HG03432 (cell line): ENCODE measurements around the gene SYT2.
"Not testable (repeated sequence)": the region's sequence is repeated elsewhere in the genome, so short reads cannot be mapped to it uniquely, and the experiment has no call there.

ENCODE experiments used
- ATAC-seq: cut with Tn5 transposase; IDR thresholded peaks from one replicate; pipeline ENCODE4 v1.9.1; 2021; ENCODE audit warnings: mild to moderate bottlenecking, moderate library complexity; ENCODE audit not compliant: unreplicated experiment

Gene SYT2

DNA sequence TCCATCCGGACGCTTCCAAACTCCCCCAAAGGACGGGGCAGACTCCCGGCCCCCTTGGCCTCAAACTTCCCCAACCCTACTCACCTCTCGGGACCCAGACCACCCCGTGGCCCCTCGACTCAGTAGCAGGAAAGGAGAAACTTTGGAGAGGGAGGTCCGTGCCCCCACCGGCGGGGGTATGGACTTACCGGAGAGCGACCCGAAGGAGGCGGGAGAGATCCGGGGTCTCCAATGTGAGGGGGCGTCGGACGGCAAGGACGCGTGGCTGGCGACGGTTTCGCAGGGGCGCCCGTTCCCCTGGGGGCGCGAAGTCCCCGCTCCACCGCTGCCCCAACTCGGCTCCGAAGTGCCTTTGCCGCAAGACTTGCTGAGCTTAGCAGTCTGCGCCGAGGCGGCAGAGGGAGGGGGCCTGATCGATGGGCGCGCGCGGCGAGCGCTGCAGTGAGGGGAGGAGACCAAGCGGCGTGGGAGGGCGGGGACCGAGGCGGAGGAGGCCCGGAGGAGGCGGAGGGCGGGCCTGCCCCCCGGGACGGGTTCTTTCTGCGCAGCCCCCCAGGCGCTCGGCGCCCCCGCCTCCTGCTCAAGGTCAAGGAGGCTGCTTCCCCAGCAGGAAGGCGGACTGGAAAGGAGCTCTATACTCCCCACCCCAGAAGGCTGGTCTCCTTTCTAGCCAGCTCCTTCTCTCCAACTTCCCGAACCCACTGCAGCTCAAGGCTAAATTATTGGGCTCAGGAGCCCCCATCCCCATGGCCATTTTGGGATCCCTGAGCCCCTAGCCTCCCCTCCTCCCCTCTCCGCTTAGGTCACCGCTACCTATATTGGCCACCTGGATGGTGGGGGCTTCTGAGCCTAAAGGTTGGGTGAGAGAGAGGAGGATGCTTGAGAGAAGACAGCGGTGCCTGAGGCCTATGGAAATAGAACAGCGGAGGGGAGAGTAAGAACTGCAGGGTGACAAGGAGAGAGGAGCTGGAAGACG lies at the start of gene SYT2:
TSS of gene SYT2 (minus strand) at position 385 of the 976 bp plus-strand sequence. CDS start 104,682 bp downstream, outside the sequence.
- no peak for ATAC-seq

DNA sequence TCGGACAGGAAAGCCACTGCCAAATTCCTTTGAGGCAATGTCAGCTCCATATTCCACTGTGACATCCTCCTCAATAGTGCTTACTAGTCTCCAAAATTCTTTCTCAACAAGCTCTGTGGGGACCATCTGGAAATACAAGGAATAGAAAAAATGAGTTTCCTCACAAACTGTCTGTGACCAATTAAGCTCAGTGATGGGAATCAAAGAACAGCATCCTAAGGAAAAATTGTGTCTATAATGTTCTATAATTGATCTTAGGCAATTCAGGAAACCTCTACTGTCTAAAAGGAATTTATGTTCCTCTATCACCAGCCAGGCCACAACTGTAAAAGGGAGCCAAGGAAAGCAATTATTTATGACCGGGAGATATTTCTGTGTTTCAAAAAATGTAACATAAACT lies 46.1 kb upstream of the SYT2 start:
- ATAC-seq, result no peak

DNA sequence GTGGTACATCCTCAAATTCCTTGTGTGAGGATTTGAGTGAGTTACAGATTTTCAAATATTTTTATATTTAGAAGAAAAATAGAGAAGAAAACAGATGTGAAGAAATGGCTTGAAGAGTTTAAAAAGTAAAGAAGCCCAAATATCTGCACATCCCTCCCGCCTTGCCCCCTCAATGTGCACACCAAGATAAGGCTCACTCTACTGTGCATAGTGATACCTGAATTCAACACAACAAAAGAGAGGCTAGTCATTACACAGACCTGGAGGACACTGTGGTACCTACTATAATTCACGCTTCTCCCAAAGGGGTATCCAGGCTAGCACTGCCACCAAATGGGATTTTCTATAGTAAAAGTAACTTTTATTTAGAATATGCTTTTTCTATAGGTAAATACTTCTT lies 44.0 kb upstream of the SYT2 start:
- ATAC-seq, result no peak

DNA sequence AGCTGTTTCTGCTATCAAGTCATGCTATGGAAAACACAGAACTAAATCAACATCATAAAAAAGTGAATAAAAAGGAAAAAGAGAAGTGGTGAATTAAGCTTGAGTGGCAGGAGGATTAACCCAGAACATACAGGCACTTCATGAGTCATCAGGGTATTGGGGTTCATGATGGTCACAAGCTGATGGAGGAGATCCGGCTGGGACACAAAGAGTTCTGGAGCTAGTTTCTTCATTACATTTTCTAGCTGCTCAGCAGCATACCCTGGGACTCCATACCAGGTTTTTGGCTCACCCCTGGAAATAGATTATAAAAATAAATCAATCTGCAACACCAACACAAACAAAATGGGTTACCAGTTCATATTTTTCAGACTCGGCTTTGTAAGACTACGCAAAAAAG lies 42.5 kb upstream of the SYT2 start:
- no peak for ATAC-seq

DNA sequence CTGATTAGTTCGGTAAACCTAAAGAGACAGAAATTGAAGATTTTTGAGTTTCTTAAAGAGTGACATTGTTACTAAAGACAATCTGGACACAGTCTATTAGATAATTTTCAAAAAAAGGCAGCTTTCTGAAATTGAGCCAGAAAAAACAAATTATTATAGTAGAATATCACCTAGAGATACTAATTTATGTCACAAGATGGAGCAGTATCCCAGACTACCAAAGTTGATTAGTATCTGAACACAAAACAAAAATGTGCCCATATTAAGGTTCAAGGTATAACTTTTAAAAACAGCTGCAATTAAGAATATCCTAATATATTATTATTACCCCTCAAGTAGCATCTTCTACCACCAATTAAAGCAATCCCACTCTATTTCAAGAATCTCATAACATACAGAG lies 40.5 kb upstream of the SYT2 start:
- ATAC-seq, result no peak

DNA sequence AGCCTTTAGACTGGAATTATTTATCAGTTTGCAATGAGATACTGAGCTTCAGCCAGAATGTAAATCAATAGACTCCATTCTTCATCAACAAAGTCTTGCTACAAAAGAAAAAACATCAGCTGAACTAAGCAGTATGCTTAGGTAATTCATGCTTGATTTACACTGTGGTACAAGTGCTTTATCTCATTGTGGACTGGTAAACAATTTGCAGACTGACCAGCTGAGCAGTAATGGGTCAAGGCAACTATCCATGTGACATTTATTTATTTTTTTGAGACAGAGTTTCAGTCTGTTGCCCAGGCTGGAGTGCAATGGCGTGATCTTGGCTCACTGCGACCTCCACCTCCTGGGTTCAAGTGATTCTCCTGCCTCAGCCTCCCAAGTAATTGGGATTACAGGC lies 39.8 kb upstream of the SYT2 start:
- ATAC-seq, result no peak

DNA sequence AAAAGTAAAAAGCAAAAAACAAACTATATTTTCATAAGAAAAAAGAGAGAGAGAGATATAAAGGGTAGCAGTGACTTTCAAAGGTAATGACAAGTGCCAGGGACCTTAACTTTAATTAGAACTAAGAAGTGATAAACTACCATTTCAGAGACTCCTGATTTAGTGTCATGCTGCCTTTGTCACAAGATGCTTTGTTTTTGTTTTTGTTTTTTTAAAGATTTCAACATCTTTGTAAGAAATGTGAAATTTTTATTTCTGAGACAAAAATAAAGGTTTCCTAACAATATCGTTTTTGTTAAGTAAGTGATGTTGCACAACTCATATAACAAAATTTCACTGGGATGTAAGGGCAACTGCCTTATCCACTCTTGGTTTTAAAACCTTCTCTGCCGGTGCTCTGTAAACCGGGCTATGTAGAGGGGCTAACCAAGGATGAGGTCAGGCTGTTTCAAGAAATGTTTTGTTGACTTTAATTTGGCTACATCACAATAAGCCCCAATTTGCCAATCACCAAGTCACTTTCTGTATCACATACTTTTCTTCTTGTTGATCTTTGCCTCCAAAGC lies 35.2 kb upstream of the SYT2 start:
- ATAC-seq, result no peak

DNA sequence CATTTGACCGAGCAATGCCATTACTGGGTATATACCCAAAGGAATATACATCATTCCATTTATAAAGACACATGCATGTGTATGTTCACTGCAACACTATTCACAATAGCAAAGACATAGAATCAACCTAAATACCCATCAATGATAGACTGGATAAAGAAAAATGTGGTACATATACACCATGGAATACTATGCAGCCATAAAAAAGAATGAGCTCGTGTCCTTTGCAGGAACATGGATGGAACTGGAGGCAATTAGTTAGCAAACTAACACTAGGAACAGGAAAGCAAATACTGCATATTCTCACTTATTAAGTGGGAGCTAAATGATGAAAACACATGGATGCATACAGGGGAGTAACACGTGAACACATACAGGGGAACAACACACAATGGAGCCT lies 34.5 kb upstream of the SYT2 start:
- not testable (repeated sequence) for ATAC-seq

DNA sequence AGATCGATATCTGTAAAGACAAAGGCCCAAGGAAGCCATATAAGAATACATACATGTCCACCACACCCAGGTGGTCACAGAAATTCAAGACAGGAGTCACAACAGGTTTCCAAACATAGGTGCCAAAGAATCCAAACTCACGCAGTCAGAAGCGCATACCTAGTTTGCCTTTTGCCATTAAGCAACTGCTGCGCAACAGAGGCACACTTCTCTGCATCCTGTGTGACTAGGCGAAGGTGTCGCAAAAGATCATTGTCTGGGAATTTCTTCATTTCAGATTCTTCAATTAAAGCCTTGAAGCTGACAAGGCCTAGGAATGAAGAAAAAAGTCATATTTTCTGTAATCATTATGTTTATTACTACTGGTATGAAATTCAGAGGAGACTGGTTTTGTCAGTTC lies 32.2 kb upstream of the SYT2 start:
- ATAC-seq, result no peak

DNA sequence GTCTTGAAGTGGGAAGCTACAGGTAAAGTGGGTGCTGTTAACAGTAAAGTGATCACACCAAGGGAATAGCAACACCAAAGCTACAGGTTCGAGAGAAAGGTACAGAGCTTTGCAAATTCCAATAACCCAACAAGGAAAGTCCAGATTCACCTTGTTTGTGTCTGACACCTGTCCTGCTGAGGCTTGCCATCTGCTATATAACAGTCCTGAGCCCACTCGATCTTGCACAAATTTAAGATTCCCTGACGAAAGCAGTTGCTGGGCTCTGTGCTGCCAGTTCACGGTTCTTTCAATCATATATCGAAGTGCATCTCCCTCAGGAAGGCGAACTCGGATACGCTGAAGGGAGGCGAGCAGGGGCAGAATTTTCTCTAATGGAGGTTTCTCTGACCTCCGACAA lies 23.0 kb upstream of the SYT2 start:
- no peak for ATAC-seq

DNA sequence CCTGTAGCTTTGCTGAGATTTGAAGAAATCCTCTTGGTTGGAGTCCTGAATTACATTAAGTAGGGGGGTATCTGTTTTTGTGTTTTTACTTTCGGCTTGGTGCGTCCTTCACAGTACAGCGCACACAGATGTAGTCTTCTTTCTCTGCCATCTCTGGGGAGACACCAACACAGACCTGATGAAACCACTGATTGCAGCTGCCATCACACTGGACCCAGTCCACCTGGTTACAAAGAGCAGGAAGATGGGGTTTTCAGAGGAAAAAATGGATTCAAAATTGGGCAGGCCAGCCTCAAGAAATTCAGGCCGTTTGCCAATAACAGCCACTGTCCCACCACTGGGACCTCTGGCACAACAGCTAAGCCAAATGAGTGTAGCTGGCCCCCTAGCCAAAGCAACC lies 18.7 kb upstream of the SYT2 start:
- ATAC-seq, result no peak

DNA sequence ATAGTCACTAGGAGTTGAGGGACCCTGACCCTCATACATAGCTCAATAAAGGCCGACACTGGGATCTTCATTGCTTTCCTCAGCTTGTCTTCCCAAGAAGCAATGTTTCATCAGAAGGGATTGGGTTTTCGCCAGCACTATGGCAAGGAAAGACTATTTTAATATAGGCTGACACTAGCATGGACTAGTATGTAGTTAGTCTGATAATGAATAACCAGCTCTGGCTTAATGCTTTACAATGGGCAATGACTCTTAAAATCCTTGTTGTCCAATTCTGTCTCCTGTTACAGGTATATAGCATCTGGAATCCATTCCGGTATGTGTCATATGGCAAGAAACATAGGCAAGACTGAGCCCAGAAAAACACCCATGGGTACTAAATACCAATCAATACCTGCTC lies 15.3 kb upstream of the SYT2 start:
- no peak for ATAC-seq

DNA sequence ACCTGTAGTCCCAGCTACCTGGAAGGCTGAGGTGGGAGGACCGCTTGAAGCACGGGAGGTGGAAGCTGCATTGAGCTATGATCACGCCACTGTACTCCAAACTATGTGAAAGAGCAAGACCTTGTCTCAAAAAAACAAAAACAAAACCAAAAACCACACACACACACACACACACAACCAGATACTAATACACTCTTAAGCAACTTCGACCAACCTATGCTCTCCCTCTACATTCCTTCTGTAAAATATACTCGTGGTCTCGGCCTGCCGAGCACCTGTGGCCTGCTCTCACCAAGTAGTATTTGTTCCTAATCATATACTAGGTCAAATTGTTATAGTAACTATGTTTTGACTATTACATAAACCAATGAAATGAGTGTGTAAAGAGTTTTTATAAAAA lies 13.5 kb upstream of the SYT2 start:
- no peak for ATAC-seq

DNA sequence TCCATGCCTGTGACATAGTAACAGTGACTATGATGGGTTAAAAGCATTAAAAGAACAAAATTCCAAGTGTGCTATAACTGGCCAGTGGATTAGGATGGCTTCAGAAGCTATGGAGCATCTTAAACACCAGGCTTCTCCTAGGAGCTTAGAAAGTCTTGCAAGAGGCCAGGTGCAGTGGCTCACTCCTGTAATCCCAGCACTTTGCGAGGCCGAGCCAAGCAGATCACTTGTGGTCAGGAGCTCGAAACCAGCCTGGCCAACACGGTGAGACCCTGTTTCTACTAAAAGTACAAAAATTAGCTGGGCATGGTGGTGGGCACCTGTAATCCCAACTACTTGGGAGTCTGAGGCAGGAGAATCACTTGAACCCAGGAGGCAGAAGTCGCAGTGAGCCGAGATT lies 12.8 kb upstream of the SYT2 start:
- ATAC-seq, result not testable (repeated sequence)

DNA sequence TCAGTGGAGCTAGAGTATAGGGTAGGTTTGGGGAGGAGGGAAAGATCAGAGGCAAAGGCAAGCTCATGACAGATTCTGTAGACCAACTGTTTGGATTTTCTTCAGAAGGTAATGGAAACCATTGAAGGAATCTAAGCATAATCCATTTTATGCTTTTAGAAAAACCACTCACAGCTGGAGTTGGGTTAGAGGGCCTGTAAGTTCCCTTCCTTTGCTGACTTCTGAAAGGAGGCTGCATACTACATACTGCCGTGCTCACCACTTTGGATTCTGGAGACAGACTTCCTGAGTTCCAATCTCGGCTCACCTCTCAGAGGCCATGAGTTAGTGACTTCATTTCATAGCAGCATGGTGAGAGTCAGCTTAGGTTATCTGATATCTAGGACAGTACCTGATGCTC lies 6.4 kb upstream of the SYT2 start:
- ATAC-seq, result no peak

DNA sequence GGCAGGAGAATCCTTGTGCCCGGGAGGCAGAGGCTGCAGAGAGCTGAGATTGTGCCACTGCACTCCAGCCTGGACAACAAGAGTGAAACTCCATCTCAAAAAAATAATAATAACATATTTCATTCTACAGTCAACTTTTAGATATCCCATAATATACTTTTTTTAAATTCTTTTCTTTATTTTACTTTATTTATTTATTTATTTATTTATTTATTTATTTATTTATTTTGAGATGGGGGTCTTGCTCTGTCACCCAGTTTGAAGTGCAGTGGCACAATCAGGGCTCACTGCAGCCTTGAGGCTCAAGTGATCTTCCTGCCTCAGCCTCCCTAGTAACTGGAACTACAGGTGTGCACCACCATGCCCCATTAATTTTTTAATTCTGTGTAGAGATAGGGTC lies 3.9 kb upstream of the SYT2 start:
- ATAC-seq, result not testable (repeated sequence)

DNA sequence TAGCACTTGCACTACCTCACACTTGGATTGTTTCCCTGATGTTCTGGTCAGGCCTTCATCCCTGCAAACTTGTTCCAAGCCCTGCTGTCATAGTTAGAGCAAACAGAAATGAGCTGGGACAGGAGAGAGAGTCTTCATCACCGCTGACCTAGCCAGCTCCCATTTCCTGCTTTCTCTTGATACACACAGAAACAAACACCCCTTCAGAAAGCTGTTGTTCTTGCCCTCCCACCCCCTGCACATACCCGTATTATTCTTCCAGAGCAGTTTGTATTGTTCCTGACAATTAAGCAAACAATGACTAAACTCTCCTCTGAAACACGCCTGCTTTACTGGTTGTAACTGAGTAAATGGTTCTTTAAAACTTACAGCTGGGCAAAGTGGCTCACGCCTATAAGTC lies 2.9 kb upstream of the SYT2 start:
- no peak for ATAC-seq

DNA sequence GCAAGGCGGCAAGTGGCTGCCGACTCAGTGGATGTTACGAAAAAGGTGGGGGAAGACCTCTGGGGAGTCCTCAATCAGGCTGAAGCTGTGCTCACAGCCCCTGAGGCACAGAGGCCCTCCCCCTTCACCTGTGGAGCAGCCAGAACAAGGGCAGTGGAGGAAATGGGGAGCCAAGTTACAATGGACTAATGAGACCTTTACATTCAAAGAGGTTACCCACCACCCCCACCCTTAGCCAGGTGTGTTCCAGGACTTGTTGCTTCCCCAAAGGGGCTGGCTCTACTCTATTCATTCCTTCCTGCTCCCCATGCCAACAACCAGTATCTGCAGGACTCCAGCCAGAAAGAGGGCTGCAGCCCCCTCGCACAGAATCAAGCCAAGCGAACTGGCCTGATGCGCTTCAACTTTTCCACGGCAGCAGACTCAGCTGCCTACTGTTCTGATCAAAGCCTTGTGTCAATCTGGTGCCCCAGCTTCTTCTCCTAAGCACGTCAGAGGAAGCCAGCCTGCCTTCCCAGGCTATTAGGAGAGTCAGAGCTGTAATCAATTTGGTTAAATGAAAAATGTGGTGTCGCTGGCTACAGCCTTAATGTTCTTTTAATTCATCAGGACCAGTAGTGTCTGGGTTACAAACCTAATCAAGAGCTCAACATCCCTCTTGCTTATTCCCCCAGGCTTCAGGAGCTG lies 1.8 kb upstream of the SYT2 start:
- no peak for ATAC-seq

DNA sequence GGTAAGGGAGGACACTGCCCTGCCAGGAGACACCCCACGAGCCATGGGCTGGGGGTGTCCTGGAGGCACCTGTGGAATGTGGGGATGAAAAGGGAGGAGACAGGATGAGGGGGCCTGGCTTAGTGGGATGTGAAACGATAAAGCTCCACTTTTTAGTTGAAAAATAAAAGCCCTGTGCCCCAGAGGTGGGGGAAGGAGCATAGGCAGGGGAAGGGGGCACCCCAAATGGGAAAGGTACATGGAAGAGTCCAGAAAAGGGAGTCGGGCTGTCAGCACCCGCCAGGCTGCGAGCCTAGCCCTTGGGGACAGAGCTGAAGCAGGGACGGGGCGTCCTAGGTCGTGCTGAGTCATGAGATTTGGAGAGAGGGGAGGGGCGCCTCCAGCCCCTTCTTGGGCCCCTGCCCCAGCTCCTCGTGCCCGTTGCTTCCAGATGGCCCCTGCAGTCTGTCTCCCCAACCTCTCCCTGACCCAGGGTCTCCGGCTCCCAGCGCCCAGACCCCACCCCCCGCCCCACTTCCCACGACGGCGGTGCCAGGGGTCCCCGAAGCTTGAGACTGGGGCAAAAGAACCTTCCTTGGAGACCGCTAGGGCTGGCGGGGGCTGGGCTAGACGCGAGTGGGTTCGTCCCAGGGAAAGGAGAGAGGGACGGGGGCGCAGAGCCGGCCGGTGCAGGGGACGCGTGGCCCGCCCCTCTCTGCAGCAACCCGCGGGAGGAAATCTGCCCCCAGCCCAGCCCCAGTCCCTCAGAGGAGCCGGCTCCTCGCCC lies 795 bp downstream of the SYT2 start:
- ATAC-seq, result no peak

DNA sequence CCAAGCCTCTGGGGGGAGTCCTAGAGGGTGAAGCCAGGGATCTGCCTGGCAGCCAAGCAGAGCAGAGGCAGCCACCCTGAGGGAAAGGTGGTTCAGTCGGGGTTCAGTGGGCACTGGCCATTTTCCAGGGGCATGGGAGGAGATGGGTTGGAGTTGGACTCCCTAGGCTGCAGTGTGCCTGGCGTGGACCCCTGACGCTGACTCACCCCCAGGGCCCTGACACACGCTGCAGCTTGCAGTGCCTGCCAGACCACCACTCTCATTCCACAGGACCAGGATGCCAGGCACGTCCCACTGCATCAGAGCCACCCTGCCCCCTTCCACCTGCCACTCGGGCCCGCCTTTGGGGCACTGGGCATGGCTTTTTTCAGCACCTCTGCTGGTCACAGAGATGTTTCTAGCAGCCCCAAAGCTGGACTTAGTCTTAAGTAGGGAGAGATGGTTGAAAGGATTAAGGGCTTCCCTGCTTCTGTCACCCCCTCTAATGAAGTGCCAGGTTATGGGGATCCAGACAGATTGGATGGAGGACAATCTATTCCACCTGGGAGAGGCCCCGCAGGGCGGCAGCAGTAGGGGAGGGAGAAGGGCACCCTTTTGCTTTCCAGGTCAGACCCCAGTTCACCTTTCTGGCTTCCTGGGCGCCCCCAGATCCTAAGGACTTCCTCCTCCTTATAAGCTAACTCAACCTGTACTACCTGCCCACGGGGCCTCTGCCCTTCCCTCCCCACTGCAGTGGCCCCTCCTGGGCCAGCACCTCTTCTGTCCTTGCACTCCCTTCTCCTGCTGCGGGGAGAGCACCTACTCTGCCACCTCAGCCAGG lies 1.6 kb downstream of the SYT2 start:
- no peak for ATAC-seq
